Thymus (tissue), 11 donors: ENCODE data around the gene ATP2B3. TPM values are rescaled to one million over a fixed set of nuclear protein-coding genes. Genes with fewer than 3 reads are reported as not detected.

Experiments used
- DNase-seq, 9 donors: peaks; one replicate each; pipeline ENCODE4 v3.0.0-alpha.2; 2013; ENCODE audit warnings: low spot score in 9 of 9, low read depth in 6 of 9, missing footprints in 1 of 9
- H3K27ac ChIP-seq, 2 donors: one replicate each; pipeline ENCODE4 v1.5.1; 2013; ENCODE audit warnings: control low read depth in 1 of 2, low read depth in 1 of 2, low read length in 1 of 2, mild to moderate bottlenecking in 1 of 2, moderate library complexity in 1 of 2
- H3K27me3 ChIP-seq, 2 donors: one replicate each; pipeline ENCODE4 v1.5.1; 2013; ENCODE audit warnings: low read length in 1 of 2; ENCODE audit not compliant: control insufficient read depth in 2 of 2, insufficient read depth in 1 of 2
- H3K36me3 ChIP-seq, 2 donors: one replicate each; pipeline ENCODE4 v1.5.1; 2013; ENCODE audit warnings: low read length in 1 of 2, mild to moderate bottlenecking in 1 of 2, moderate library complexity in 1 of 2; ENCODE audit not compliant: control insufficient read depth in 2 of 2, insufficient read depth in 2 of 2
- H3K4me1 ChIP-seq, 2 donors: one replicate each; pipeline ENCODE4 v1.5.1; 2013; ENCODE audit warnings: low read length in 2 of 2; ENCODE audit not compliant: control insufficient read depth in 2 of 2, insufficient read depth in 2 of 2
- H3K4me3 ChIP-seq, 2 donors: one replicate each; pipeline ENCODE4 v1.5.1; 2013; ENCODE audit warnings: low read length in 2 of 2, control low read depth in 1 of 2, mild to moderate bottlenecking in 1 of 2
- H3K9me3 ChIP-seq, 2 donors: one replicate each; pipeline ENCODE4 v1.5.1; 2013; ENCODE audit warnings: low read length in 1 of 2, mild to moderate bottlenecking in 1 of 2; ENCODE audit not compliant: control insufficient read depth in 2 of 2, insufficient read depth in 1 of 2
- WGBS: extraction: QIAGEN DNeasy Blood & Tissue Kit; methylation state at CpG from one replicate; pipeline ENCODE4 v1.1.7; 2013; 5-methylcytosine and 5-hydroxymethylcytosine counted together
- polyA plus RNA-seq: library from polyadenylated mRNA; stranded (reverse); fragments of 200-250 nt; gene quantifications from one replicate; pipeline ENCODE4 v1.2.3, GENCODE V29; 2013
- total RNA-seq: library from RNA; stranded (reverse); fragments of 120-200 nt; gene quantifications from one replicate; pipeline ENCODE4 v1.2.4, GENCODE V29; 2013
- donor health status: healthy.

The ATP2B3 gene
- total and polyA plus RNA-seq, 2 donors = 0.02 to 0.09 TPM

DNA sequence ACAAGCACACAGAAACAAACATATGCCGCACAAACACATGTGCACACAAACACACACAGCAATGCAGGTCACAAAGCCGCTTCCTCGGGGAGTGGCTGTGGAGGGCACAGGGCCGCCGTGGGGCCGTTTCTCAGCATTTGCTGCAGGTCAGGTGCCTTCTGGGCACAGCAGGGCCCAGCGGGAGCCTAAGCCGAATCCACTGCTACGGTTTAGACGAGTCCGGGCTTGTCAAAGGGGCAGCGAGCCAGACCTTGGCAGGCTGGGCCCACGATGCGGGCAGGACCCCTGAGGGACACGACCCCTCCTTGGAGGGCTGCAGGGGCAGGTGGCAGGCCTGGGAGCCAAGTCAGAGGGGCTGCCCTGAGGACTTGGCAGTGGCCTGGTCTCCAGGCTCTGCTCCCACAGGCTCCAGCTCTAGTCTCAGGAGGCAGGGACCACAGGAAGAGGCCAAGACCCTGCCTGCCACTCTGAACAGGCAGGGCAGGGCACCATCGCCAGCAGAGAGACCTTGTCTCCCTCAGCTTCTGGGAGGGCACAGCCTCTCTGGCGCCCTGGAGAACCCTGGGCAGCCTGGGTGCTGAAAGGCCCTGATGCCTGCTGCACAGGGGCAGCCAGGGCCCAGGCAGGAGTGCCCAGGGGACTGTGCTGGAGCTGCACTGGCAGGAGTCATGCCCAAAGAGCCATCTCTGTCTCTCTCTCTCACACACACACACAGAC is 5.5 kb upstream of the ATP2B3 start:
- H3K27ac ChIP-seq = no peak overlapping the region
- H3K4me1 ChIP-seq = no peaks in the 10 kb centered on the region
- no peak overlapping the region for H3K4me3 ChIP-seq
- no peaks in the 10 kb centered on the region for H3K36me3 ChIP-seq
- 93% methylated on average over 17 of the region's 17 CpGs for WGBS
- no peak for DNase-seq
- H3K27me3 ChIP-seq = peaks cover 8 to 26% of the 10 kb centered on the region in 2 donors
- no peaks in the 10 kb centered on the region for H3K9me3 ChIP-seq

DNA sequence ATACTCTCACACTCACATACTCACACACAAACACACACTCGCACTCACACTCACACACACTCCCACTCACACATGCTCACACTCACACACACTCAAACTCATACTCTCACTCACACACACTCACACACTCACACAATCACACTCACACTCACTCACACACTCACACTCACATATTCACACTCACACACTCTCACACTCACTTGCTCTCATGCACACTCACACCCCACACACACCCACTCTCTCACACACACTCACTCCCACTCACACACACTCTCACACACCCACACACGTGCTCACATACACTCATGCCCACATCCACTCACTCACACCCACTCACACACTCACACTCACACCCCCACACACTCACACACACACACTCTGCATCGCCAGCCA is 4.9 kb upstream of the ATP2B3 start:
- H3K27ac ChIP-seq = no peak overlapping the region
- H3K36me3 ChIP-seq = no peaks in the 10 kb centered on the region
- no peak for DNase-seq
- no peaks in the 10 kb centered on the region for H3K9me3 ChIP-seq
- no peak overlapping the region for H3K4me3 ChIP-seq
- no peaks in the 10 kb centered on the region for H3K4me1 ChIP-seq
- WGBS = 63% methylated on average over 3 of the region's 3 CpGs
- H3K27me3 ChIP-seq = peaks cover 13 to 30% of the 10 kb centered on the region in 2 donors

DNA sequence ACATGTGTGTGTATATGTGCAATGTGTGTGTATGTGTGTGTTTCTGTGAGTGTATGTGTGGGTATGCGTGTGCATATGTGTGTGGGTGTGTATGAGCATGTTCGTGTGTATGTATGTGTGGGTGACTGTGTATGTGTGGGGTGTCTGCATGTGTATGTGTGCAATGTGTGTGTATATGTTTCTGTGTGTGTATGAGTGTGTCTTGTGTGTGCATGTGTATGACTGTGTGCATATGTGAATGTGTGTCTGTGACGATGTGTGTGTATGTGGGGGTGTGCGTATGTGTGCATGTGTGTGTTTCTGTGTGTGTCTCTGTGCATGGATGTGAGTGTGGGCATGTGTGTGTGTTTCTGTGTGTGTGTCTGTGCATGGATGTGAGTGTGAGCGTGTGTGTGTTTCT is 4.2 kb upstream of the ATP2B3 start:
- Histone ChIP-seq H3K4me3 (no peak overlapping the region), H3K36me3 (no peaks in the 10 kb centered on the region), H3K27me3 (peaks cover 21 to 32% of the 10 kb centered on the region in 2 donors), H3K4me1 (no peaks in the 10 kb centered on the region), H3K27ac (no peak overlapping the region), H3K9me3 (no peaks in the 10 kb centered on the region)
- DNase-seq = no peak
- 78% methylated on average over 5 of the region's 5 CpGs for WGBS

DNA sequence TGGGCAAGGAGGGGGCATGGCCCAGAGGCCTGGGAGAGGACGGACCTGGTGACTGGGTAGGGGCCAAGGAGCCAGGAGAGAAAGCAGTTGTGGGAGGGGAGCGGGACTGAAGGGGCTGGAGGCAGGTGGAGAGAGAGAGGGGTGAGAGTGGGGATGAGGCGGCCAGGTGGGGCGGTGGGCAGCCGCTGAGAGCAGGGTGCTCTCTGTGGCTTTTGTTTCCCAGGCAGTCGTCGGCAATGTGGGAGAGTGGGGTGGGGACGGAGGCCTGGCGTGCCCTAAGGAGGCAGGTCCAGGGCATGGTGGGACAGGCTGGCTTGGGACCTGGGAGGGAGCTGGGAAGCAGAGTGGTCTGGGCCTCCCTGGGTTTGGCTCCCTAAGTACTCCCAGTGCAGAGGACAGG is 3.2 kb upstream of the ATP2B3 start:
- no peak for DNase-seq

DNA sequence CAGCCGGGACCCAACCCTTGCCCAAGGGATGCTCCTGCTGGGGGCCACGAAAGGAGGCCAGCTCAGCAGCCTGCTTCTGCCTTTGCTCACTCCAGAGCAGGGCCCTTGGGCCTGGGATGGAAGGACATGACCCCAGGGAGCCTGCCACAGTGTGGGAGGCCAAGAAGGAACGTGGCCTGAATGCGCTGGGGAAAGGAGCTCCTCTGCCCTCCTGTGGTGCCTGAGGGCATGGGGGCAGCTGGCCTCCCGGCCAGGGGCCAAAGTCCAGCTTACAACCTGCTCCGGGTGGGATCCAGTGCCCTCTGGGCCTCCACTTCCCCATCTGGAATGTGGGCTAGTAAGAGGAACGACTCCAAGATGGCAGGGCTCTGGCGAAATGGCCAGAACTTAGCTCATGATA is 2.0 kb upstream of the ATP2B3 start:
- H3K9me3 ChIP-seq = no peaks in the 10 kb centered on the region
- WGBS = 89% methylated on average over 8 of the region's 8 CpGs
- H3K4me1 ChIP-seq = peaks cover 0 to 10% of the 10 kb centered on the region in 2 donors
- no peaks in the 10 kb centered on the region for H3K36me3 ChIP-seq
- H3K27ac ChIP-seq = no peak overlapping the region
- no peak overlapping the region for H3K4me3 ChIP-seq
- H3K27me3 ChIP-seq = peaks cover 23 to 52% of the 10 kb centered on the region in 2 donors
- DNase-seq = no peak

More for the DNA sequence above, 3.2 kb upstream of the ATP2B3 start:
- Histone ChIP-seq H3K36me3 (no peaks in the 10 kb centered on the region), H3K27me3 (peaks cover 23 to 42% of the 10 kb centered on the region in 2 donors), H3K9me3 (no peaks in the 10 kb centered on the region), H3K4me3 (no peak overlapping the region), H3K4me1 (peaks cover 0 to 6% of the 10 kb centered on the region in 2 donors), H3K27ac (no peak overlapping the region)
- 93% methylated on average over 9 of the region's 9 CpGs for WGBS

GRCh38 chrX:153516073-153516472 is 1.4 kb upstream of the ATP2B3 start:
- Histone ChIP-seq H3K4me1 (peaks cover 0 to 10% of the 10 kb centered on the region in 2 donors), H3K27ac (no peak overlapping the region), H3K4me3 (no peak overlapping the region), H3K36me3 (no peaks in the 10 kb centered on the region), H3K27me3 (peaks cover 23 to 59% of the 10 kb centered on the region in 2 donors), H3K9me3 (no peaks in the 10 kb centered on the region)
- WGBS = 37% methylated on average over 9 of the region's 9 CpGs
- no peak for DNase-seq

DNA sequence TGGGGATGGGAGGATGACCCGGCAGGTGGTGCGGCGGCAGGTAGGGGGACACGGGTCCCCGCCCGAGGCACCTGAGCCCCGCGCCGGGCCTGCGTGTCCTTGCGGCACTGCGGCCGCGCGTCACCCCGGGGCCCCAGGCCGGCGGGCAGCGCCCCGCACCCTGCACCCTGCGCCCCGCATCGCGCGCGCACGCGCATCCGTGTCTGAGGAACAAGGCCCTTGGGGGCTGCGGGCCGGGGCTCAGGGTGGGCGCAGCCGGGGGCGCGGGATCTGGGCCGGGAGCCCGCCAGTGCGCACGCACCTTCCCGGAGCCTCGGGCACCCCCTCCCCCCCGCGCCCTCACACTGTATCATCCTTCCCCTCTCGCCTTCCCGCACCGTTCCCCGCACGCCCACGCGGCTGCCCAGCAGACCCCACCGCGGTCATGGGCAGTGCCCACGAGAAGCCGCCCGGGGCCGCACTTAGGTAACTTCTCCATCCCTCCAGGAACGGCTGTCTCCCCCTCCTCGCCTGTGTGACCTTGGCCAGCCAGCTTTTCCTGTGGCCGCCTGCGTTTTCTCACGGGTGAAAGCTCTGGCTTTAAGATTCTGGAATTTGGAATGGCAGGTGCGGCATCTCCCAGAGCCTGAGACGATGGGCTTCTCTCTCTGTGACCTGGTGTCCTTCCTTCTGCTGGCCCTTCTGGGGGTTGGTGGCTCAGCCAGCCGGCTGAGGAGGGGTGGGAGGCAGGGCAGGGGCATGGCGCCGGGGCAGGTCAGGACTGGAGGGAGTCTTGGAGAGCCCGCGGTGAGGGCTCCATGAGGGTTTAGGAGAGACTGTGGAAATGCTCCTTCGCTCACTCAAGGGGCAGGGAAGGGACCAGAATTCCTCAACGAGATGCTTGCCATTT is 748 bp downstream of the ATP2B3 start:
- 6% methylated on average over 70 of the region's 70 CpGs for WGBS
- H3K9me3 ChIP-seq = no peaks in the 10 kb centered on the region
- H3K36me3 ChIP-seq = no peaks in the 10 kb centered on the region
- DNase-seq = no peak
- H3K27ac ChIP-seq = no peak overlapping the region
- peaks cover 0 to 10% of the 10 kb centered on the region in 2 donors for H3K4me1 ChIP-seq
- no peak overlapping the region for H3K4me3 ChIP-seq
- H3K27me3 ChIP-seq = peaks cover 23 to 74% of the 10 kb centered on the region in 2 donors

DNA sequence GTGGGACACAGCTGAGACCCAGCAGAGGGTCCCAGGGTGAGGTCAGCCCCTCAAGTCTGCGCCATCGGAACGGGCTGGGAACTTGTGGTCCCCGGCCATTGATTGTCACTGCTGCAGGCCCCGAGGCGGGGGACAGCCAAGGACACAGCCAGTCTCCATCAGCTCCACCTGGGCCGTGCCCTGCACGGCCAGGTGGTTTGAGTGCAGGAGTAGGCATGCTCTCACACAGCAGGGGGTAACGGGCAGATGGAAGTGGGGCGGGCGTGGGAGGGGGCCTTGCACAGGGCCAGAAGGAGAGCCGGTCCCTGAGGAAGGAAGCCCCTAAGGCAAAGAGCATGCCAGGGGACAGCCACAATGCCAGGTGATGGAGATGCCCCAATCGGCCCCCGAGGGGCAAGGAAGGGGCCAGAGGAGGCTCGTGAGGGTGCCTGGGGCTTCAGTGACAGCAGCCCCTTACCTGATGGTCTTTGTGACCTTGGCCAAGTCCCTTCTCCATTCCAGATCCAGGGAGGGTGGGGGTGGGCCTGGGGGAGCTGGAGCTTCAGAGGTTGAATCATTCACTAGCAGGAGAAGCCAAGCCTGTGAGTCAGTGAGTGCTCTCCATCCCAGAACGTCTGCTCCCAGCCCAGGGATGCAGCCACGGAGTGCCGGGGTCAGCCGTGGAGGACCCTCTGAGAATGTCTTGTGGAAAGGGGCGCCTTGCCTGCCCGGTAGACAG is 2.3 kb downstream of the ATP2B3 start:
- H3K27me3 ChIP-seq = peaks cover 23 to 73% of the 10 kb centered on the region in 2 donors
- no peak overlapping the region for H3K4me3 ChIP-seq
- no peaks in the 10 kb centered on the region for H3K36me3 ChIP-seq
- 78% methylated on average over 21 of the region's 21 CpGs for WGBS
- H3K4me1 ChIP-seq = peaks cover 0 to 10% of the 10 kb centered on the region in 2 donors
- DNase-seq = no peak
- H3K27ac ChIP-seq = no peak overlapping the region
- H3K9me3 ChIP-seq = no peaks in the 10 kb centered on the region
